ENCODE measurements around the gene TCP11L2.

DNA sequence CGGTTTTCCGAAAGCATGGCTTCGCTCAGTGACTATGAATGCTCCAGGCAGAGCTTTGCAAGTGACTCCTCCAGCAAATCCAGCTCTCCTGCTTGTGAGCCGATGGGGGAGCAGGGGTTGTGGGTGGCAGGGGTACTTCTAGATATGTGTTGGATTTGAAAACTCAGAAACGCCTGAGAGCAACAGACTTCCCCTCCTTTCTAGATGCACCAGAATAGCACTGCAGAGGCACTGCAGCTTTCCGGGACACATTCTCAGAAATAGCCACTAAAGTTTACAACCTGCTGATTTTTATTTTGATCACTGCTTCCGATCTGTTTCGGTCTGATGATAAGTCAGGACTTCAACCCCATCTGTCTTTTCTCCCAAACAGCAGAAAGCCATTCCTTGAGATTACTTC lies 8.6 kb downstream of the TCP11L2 start:
- TF ChIP-seq, protein P1, sequence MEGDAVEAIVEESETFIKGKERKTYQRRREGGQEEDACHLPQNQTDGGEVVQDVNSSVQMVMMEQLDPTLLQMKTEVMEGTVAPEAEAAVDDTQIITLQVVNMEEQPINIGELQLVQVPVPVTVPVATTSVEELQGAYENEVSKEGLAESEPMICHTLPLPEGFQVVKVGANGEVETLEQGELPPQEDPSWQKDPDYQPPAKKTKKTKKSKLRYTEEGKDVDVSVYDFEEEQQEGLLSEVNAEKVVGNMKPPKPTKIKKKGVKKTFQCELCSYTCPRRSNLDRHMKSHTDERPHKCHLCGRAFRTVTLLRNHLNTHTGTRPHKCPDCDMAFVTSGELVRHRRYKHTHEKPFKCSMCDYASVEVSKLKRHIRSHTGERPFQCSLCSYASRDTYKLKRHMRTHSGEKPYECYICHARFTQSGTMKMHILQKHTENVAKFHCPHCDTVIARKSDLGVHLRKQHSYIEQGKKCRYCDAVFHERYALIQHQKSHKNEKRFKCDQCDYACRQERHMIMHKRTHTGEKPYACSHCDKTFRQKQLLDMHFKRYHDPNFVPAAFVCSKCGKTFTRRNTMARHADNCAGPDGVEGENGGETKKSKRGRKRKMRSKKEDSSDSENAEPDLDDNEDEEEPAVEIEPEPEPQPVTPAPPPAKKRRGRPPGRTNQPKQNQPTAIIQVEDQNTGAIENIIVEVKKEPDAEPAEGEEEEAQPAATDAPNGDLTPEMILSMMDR (IDR thresholded peaks at IDR 0.05; ENCODE audit: insufficient read depth, low read depth, low read length), result no peak
- no peak for TF ChIP-seq EZH2 (IDR thresholded peaks at IDR 0.05; ENCODE audit: insufficient read depth, low read length)

Measured in astrocyte (in vitro differentiated cells and primary cell).